ENCODE data around the gene TMED4.
A peak's percentile ranks its signal among the peaks of the same experiment; 100 is the strongest.

The TMED4 gene

DNA sequence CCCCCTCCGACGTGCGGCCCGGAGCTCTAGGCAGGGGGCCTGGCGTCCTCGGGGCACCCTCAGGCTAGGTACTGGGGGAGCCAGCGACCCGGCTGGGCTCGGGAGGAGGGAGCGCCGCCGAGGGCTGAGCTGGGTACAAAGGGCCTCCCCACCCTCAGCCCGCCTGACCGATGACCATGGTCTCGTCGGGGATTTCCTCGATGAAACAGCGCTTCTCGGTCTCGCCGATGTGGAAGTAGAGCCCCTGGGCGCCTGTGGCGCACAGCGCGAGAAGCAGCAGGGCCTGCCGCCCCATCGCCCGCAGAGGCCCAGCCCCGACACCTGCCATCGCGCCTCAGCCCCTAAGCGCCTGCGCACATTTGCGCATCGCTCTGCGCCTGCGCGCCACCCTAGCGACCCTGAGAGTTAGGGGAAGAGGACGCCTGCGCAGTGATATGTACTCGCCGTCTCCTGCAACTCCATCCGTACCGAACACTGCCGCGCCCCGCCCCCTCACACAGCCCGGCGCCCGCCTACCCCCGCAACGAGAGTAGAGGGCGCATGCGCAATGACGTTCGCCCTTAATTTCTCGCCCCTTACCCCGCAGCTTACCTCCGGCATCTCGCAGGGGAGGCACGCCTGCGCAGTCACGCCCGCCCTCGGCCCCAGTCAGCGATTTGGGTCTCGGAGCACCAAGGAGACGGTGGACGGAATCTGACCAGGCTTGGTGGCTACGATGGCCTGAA lies at the start of gene TMED4:
Gene TMED4 (minus strand): TSS at position 353 of the 725 bp plus-strand sequence. CDS start 25 bp downstream, at position 328.
- peak within 1 kb of the TSS; percentile 96 for H3K4me3 ChIP-seq (ENCODE audit: low read depth, low read length)
- peak; percentile 94 for DNase-seq (ENCODE audit: low read depth)
- TF ChIP-seq, protein P1, sequence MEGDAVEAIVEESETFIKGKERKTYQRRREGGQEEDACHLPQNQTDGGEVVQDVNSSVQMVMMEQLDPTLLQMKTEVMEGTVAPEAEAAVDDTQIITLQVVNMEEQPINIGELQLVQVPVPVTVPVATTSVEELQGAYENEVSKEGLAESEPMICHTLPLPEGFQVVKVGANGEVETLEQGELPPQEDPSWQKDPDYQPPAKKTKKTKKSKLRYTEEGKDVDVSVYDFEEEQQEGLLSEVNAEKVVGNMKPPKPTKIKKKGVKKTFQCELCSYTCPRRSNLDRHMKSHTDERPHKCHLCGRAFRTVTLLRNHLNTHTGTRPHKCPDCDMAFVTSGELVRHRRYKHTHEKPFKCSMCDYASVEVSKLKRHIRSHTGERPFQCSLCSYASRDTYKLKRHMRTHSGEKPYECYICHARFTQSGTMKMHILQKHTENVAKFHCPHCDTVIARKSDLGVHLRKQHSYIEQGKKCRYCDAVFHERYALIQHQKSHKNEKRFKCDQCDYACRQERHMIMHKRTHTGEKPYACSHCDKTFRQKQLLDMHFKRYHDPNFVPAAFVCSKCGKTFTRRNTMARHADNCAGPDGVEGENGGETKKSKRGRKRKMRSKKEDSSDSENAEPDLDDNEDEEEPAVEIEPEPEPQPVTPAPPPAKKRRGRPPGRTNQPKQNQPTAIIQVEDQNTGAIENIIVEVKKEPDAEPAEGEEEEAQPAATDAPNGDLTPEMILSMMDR (IDR thresholded peaks at IDR 0.05; ENCODE audit: control insufficient read depth, extremely low read depth, insufficient read depth): no peak

DNA sequence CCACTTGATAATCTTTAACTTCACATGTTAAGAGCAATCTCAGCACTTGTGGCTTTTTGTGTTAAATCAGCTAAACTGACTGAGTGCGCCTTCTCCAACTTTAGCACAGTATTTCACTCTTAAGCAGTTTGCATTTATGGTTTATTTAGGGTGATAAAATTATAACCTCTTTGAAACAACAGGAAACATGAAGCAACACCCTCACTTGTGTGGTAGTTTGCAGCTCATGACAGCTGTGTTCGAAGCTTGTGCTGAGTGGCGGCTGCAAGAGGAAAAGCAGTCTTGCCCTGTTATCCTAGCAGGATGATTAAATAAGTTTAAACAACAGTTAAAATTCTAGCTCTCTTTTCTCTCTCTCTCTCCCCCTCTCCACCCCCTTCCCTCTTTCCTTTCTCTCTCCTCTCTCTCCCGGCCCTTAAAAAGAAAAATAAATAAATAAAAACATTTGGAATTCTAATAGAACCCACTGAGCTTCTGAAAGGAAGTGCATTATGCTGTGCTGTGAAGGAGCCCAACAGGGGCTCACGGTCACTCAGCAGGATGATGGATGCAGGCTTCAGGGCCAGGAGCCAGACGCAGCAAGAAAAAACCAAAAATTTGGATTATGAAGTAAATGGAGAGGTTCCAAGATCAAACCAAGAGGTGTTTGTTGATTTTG lies 49.6 kb upstream of the TMED4 start:
- H3K4me3 ChIP-seq (ENCODE audit: low read depth, low read length): no peak overlapping the region
- TF ChIP-seq, protein P1 (IDR thresholded peaks at IDR 0.05; ENCODE audit: control insufficient read depth, extremely low read depth, insufficient read depth): no peak
- no peak for DNase-seq (ENCODE audit: low read depth)

DNA sequence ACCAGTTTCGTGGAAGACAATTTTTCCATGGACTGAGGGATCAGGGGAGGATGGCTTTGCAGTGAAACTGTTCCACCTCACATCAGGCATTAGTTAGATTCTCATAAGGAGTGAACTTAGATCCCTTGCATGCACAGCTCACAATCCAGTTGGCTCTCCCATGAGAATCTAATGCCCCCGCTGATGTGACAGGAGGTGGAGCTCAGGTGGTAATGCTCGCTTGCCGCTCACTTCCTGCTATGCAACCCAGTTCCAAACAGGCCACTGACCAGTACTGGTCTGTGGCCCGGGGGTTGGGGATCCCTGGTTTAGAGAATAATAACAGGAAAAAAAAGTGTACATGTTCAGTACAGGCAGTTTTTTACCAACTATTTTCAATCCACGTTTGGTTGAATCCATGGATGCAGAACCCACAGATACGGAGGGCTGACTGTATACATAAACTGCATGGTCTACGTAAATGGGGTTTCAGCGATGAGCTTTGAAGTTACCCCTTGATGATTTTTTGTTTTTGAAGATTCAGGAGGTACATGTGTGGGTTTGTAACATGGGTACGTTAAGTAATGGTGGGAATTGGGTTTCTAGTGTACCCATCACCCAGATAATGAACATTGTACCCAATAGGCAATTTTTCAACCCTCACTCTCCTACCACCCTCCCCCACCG lies 48.9 kb upstream of the TMED4 start:
- TF ChIP-seq, protein P1 (IDR thresholded peaks at IDR 0.05; ENCODE audit: control insufficient read depth, extremely low read depth, insufficient read depth): no peak
- H3K4me3 ChIP-seq (ENCODE audit: low read depth, low read length): no peak overlapping the region
- DNase-seq (ENCODE audit: low read depth): no peak

DNA sequence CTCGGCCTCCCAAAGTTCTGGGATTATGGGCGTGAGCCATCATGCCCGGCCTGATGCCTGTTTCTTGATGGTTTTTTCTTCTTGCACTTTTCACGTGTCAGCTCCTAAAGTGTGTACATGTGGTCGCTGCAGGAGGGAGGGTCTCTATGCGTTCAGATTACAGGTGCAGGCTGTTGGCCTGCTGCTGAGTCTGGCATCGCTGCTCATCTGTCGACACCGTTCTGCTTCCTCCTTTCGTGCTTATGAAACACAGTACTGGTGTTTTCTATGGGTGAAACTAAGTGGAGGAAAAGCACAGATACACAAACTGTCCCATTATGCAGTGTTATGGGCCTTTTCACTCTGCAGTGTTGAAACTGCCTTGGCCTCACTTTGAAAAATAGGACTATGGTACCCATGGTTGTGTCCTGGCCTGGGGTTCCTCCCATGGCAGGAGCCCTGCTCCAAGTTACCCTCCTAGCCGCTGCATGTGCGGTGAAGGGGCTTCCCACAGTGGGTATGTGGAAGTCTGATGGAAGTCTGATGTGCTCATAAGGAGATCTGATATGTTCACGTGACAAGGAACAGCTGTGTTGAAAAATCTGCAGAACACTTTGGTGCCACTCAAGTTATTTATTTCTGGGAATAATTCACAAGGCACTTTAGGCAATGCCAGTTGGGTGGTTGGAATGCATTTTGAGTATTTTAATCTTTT lies 47.9 kb upstream of the TMED4 start:
- TF ChIP-seq, protein P1 (IDR thresholded peaks at IDR 0.05; ENCODE audit: control insufficient read depth, extremely low read depth, insufficient read depth): no peak
- H3K4me3 ChIP-seq (ENCODE audit: low read depth, low read length): no peak overlapping the region
- DNase-seq (ENCODE audit: low read depth): no peak

DNA sequence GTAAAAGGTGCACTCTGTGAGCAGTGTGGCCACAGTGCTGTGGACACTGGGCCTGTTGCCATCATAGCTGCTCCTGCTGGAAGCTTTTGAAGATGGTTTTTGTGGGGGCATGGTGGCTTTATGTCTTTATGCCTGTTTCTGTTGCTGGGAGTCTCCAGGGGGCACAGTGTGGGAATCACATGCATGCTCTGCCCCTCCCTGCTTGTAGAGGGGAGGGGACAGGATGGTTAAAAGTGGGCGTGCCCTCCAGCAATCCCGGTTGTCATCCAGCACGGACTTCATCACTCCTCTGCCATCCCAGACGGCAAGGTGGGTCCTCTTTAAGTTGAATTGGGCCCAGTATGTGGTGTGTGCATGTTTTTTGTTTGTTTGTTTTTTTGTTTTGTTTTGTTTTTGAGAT lies 44.6 kb upstream of the TMED4 start:
- DNase-seq (ENCODE audit: low read depth): no peak
- no peak overlapping the region for H3K4me3 ChIP-seq (ENCODE audit: low read depth, low read length)

More for the DNA sequence above, 44.6 kb upstream of the TMED4 start:
- TF ChIP-seq, protein P1 (IDR thresholded peaks at IDR 0.05; ENCODE audit: control insufficient read depth, extremely low read depth, insufficient read depth): no peak

Measured in LNCaP clone FGC (cell line).